Muscle layer of colon (tissue), 2 donors: ENCODE data around the gene STAT4.

Experiments used
- H3K27ac ChIP-seq: one replicate; pipeline ENCODE4 v1.7.0; 2013; ENCODE audit warnings: low read depth, mild to moderate bottlenecking, low read length, moderate library complexity
- H3K27me3 ChIP-seq, 2 donors: one replicate each; pipeline ENCODE4 v1.7.0; 2013; ENCODE audit warnings: low read length in 2 of 2, mild to moderate bottlenecking in 2 of 2; ENCODE audit not compliant: insufficient read depth in 2 of 2, control insufficient read depth in 1 of 2
- H3K36me3 ChIP-seq: one replicate; pipeline ENCODE4 v1.7.0; 2013; ENCODE audit warnings: mild to moderate bottlenecking, low read length; ENCODE audit not compliant: insufficient read depth
- H3K4me1 ChIP-seq: one replicate; pipeline ENCODE4 v1.7.0; 2013; ENCODE audit warnings: mild to moderate bottlenecking, low read length; ENCODE audit not compliant: insufficient read depth
- H3K4me3 ChIP-seq, 2 donors: one replicate each; pipeline ENCODE4 v1.7.0; 2013; ENCODE audit warnings: low read length in 2 of 2, low read depth in 1 of 2, mild to moderate bottlenecking in 1 of 2, moderate library complexity in 1 of 2
- H3K9ac ChIP-seq: one replicate; pipeline ENCODE4 v1.7.0; 2013; ENCODE audit warnings: low read length
- H3K9me3 ChIP-seq: one replicate; pipeline ENCODE4 v1.7.0; 2013; ENCODE audit warnings: mild to moderate bottlenecking, low read length
- donor health status: abdominal sarcoma.
- donor health status: Adenocarcinoma of cecum.

Gene STAT4

GRCh38 chr2:191128172-191128910 lies 22.5 kb downstream of the STAT4 start:
- Histone ChIP-seq H3K27me3 (no peaks in the 10 kb centered on the region), H3K27ac (no peak overlapping the region), H3K4me3 (no peak overlapping the region), H3K36me3 (no peaks in the 10 kb centered on the region), H3K9ac (no peak overlapping the region), H3K9me3 (no peaks in the 10 kb centered on the region), H3K4me1 (no peaks in the 10 kb centered on the region)

- no peak overlapping the region for H3K9ac ChIP-seq
- H3K4me1 ChIP-seq = no peaks in the 10 kb centered on the region
- no peaks in the 10 kb centered on the region for H3K36me3 ChIP-seq
- H3K27ac ChIP-seq = no peak overlapping the region
- H3K4me3 ChIP-seq = no peak overlapping the region
- no peaks in the 10 kb centered on the region for H3K27me3 ChIP-seq
- H3K9me3 ChIP-seq = no peaks in the 10 kb centered on the region
Measured at GRCh38 chr2:191127235-191127634, 23.6 kb downstream of the STAT4 start.

- Histone ChIP-seq H3K27ac (no peak overlapping the region), H3K36me3 (no peaks in the 10 kb centered on the region), H3K9ac (no peak overlapping the region), H3K4me1 (no peaks in the 10 kb centered on the region), H3K4me3 (no peak overlapping the region), H3K27me3 (no peaks in the 10 kb centered on the region), H3K9me3 (no peaks in the 10 kb centered on the region)
Measured at GRCh38 chr2:191126386-191127085, 24.3 kb downstream of the STAT4 start.

GRCh38 chr2:191125646-191126045 lies 25.1 kb downstream of the STAT4 start:
- Histone ChIP-seq H3K36me3 (no peaks in the 10 kb centered on the region), H3K27ac (no peak overlapping the region), H3K4me3 (no peak overlapping the region), H3K4me1 (no peaks in the 10 kb centered on the region), H3K27me3 (no peaks in the 10 kb centered on the region), H3K9ac (no peak overlapping the region), H3K9me3 (no peaks in the 10 kb centered on the region)

- no peaks in the 10 kb centered on the region for H3K36me3 ChIP-seq
- no peaks in the 10 kb centered on the region for H3K9me3 ChIP-seq
- H3K4me1 ChIP-seq = no peaks in the 10 kb centered on the region
- H3K27me3 ChIP-seq = no peaks in the 10 kb centered on the region
- H3K4me3 ChIP-seq = no peak overlapping the region
- H3K9ac ChIP-seq = no peak overlapping the region
- H3K27ac ChIP-seq = no peak overlapping the region
Measured at GRCh38 chr2:191122638-191123294, 28.0 kb downstream of the STAT4 start.

GRCh38 chr2:191117341-191117740 lies 33.5 kb downstream of the STAT4 start:
- Histone ChIP-seq H3K9ac (no peak overlapping the region), H3K27me3 (no peaks in the 10 kb centered on the region), H3K36me3 (no peaks in the 10 kb centered on the region), H3K27ac (no peak overlapping the region), H3K4me3 (no peak overlapping the region), H3K9me3 (no peaks in the 10 kb centered on the region), H3K4me1 (no peaks in the 10 kb centered on the region)

- H3K27me3 ChIP-seq = no peaks in the 10 kb centered on the region
- H3K4me3 ChIP-seq = no peak overlapping the region
- no peaks in the 10 kb centered on the region for H3K9me3 ChIP-seq
- H3K27ac ChIP-seq = no peak overlapping the region
- H3K36me3 ChIP-seq = no peaks in the 10 kb centered on the region
- H3K9ac ChIP-seq = no peak overlapping the region
- H3K4me1 ChIP-seq = no peaks in the 10 kb centered on the region
Measured at GRCh38 chr2:191115804-191116203, 35.0 kb downstream of the STAT4 start.

GRCh38 chr2:191115391-191115790 lies 35.4 kb downstream of the STAT4 start:
- H3K4me1 ChIP-seq = no peaks in the 10 kb centered on the region

GRCh38 chr2:191114403-191114886 lies 36.3 kb downstream of the STAT4 start:
- Histone ChIP-seq H3K4me3 (no peak overlapping the region), H3K27me3 (no peaks in the 10 kb centered on the region), H3K4me1 (no peaks in the 10 kb centered on the region), H3K9ac (no peak overlapping the region), H3K9me3 (no peaks in the 10 kb centered on the region), H3K36me3 (no peaks in the 10 kb centered on the region), H3K27ac (no peak overlapping the region)

More at GRCh38 chr2:191115391-191115790, 35.4 kb downstream of the STAT4 start:
- Histone ChIP-seq H3K4me3 (no peak overlapping the region), H3K36me3 (no peaks in the 10 kb centered on the region), H3K27ac (no peak overlapping the region), H3K9ac (no peak overlapping the region), H3K27me3 (no peaks in the 10 kb centered on the region), H3K9me3 (no peaks in the 10 kb centered on the region)

- Histone ChIP-seq H3K9me3 (no peaks in the 10 kb centered on the region), H3K4me3 (no peak overlapping the region), H3K4me1 (no peaks in the 10 kb centered on the region), H3K36me3 (no peaks in the 10 kb centered on the region), H3K9ac (no peak overlapping the region), H3K27me3 (no peaks in the 10 kb centered on the region), H3K27ac (no peak overlapping the region)
Measured at GRCh38 chr2:191113761-191114160, 37.0 kb downstream of the STAT4 start.

GRCh38 chr2:191112448-191112901 lies 38.3 kb downstream of the STAT4 start:
- no peaks in the 10 kb centered on the region for H3K9me3 ChIP-seq
- no peak overlapping the region for H3K9ac ChIP-seq
- no peaks in the 10 kb centered on the region for H3K4me1 ChIP-seq
- H3K4me3 ChIP-seq = no peak overlapping the region
- H3K27ac ChIP-seq = no peak overlapping the region
- H3K27me3 ChIP-seq = no peaks in the 10 kb centered on the region
- no peaks in the 10 kb centered on the region for H3K36me3 ChIP-seq
